Caco-2 (cell line): ENCODE measurements around the gene CXorf58. TPM values are rescaled to one million over a fixed set of nuclear protein-coding genes. Genes with fewer than 3 reads are reported as not detected.
A peak's percentile ranks its signal among the peaks of the same experiment; 100 is the strongest.
"Not testable (repeated sequence)": the region's sequence is repeated elsewhere in the genome, so short reads cannot be mapped to it uniquely, and the experiment has no call there.

ENCODE experiments used
- BruUV-seq: library from RNA; stranded (reverse); fragments of 400-500 nt; replicated peaks from 2 replicates; lab custom pipeline; 2021; lab: Mats Ljungman, UMichigan
- CTCF ChIA-PET: fragments of 300-600 bp; sonication (Branson Sonifier 250); formaldehyde crosslinking; loops from one replicate; lab custom pipeline; 2022; ENCODE audit warnings: antibody characterized with exemption; lab: Charles Lee
- POLR2A ChIA-PET: fragments of 300-600 bp; sonication (Branson Sonifier 250); formaldehyde crosslinking; loops from one replicate; lab custom pipeline; 2022; ENCODE audit warnings: antibody characterized with exemption; lab: Charles Lee
- DNase-seq, 2 experiments: peaks; one replicate each; pipeline versions ENCODE4 v3.0.0 to v3.0.0-alpha.2; 2020 to 2022
- H3K27me3 ChIP-seq: replicated peaks from 2 replicates; pipeline ENCODE4 v1.6.0; 2011; ENCODE audit warnings: low read length; ENCODE audit not compliant: control insufficient read depth, insufficient read depth
- H3K36me3 ChIP-seq: 2 replicates; pipeline ENCODE4 v1.5.1; 2011; ENCODE audit warnings: low read length; ENCODE audit not compliant: control insufficient read depth, insufficient read depth
- H3K4me1 ChIP-seq: fragments of 250-450 bp; sonication (Bioruptor Pico); 2 replicates; pipeline ENCODE4 v1.5.1; 2020; ENCODE audit warnings: mild to moderate bottlenecking
- H3K4me3 ChIP-seq: 2 replicates; pipeline ENCODE4 v1.5.1; 2011; ENCODE audit warnings: low read depth, mild to moderate bottlenecking, control low read depth, low read length
- H3K9me3 ChIP-seq: fragments of 250-450 bp; sonication (Bioruptor Pico); 2 replicates; pipeline ENCODE4 v1.5.1; 2020; ENCODE audit warnings: mild to moderate bottlenecking, moderate library complexity
- H3K27ac Mint-ChIP-seq: one replicate; pipeline ENCODE4 v1.8.0; 2022; ENCODE audit warnings: mixed read lengths; ENCODE audit not compliant: unreplicated experiment
- H3K27me3 Mint-ChIP-seq: one replicate; pipeline ENCODE4 v1.8.0; 2022; ENCODE audit warnings: mixed read lengths; ENCODE audit not compliant: insufficient read depth, unreplicated experiment
- H3K36me3 Mint-ChIP-seq: one replicate; pipeline ENCODE4 v1.8.0; 2022; ENCODE audit warnings: mild to moderate bottlenecking, mixed read lengths; ENCODE audit not compliant: insufficient read depth, unreplicated experiment
- H3K4me1 Mint-ChIP-seq: one replicate; pipeline ENCODE4 v1.8.0; 2022; ENCODE audit warnings: low read depth, mixed read lengths; ENCODE audit not compliant: unreplicated experiment
- H3K4me3 Mint-ChIP-seq: one replicate; pipeline ENCODE4 v1.8.0; 2022; ENCODE audit warnings: mild to moderate bottlenecking, moderate library complexity, mixed read lengths; ENCODE audit not compliant: unreplicated experiment
- H3K9me3 Mint-ChIP-seq: one replicate; pipeline ENCODE4 v1.8.0; 2022; ENCODE audit warnings: mixed read lengths; ENCODE audit not compliant: unreplicated experiment
- CTCF ChIP-seq, 2 experiments: fragments of 200-600 bp in 1 of 2; IDR thresholded peaks; 1 replicate in 1 of 2; 2 replicates in 1 of 2; pipeline versions ENCODE4 v1.5.1 to v1.8.0; 2011 to 2022; ENCODE audit warnings: antibody characterized with exemption in 1 of 2, control low read depth in 1 of 2, inconsistent platforms in 1 of 2, low read depth in 1 of 2, low read length in 1 of 2, mild to moderate bottlenecking in 1 of 2, moderate library complexity in 1 of 2; ENCODE audit not compliant: insufficient read depth in 1 of 2, severe bottlenecking in 1 of 2, unreplicated experiment in 1 of 2
- intact Hi-C: fragments of 100-400 bp; cut with micrococcal nuclease; formaldehyde crosslinking; loops from one replicate; pipeline ENCODE4 v1.10.0; 2022; ENCODE audit not compliant: unreplicated experiment
- total RNA-seq: library from RNA; stranded (reverse); gene quantifications from 2 replicates; pipeline ENCODE4 v1.2.3, GENCODE V29; 2022

Gene CXorf58
- total RNA-seq, 1 experiment from 2014 or later, result not detected

- Mint-ChIP-seq H3K4me3 (no peak overlapping the region), H3K4me1 (no peaks in the 10 kb centered on the region), H3K36me3 (no peaks in the 10 kb centered on the region), H3K9me3 (no peaks in the 10 kb centered on the region), H3K27ac (no peak overlapping the region), H3K27me3 (no peaks in the 10 kb centered on the region)
- intact Hi-C loops, result no loop called here
- Histone ChIP-seq H3K9me3 (no peaks in the 10 kb centered on the region), H3K4me3 (no peak overlapping the region), H3K36me3 (no peaks in the 10 kb centered on the region), H3K27me3 (no peaks in the 10 kb centered on the region), H3K4me1 (no peaks in the 10 kb centered on the region)
- DNase-seq, result no peak
- no TSS peak for BruUV-seq
- CTCF ChIA-PET, result no interaction called here
- POLR2A ChIA-PET, result no interaction called here
- TF ChIP-seq CTCF (IDR thresholded peaks at IDR 0.05; ENCODE audit: insufficient read depth in 1 of 2, low read depth in 1 of 2, low read length in 1 of 2, severe bottlenecking in 1 of 2, unreplicated experiment in 1 of 2), result no peak
Observed at GRCh38 chrX:23964191-23964590, 56.4 kb downstream of the CXorf58 start.

- H3K4me1 Mint-ChIP-seq, H3K4me3 ChIP-seq, CTCF ChIA-PET, H3K9me3 ChIP-seq, DNase-seq, POLR2A ChIA-PET, H3K36me3 Mint-ChIP-seq, H3K27ac Mint-ChIP-seq, intact Hi-C loops, BruUV-seq, H3K9me3 Mint-ChIP-seq, H3K27me3 Mint-ChIP-seq, H3K4me3 Mint-ChIP-seq, H3K27me3 ChIP-seq, H3K36me3 ChIP-seq, H3K4me1 ChIP-seq: not testable (repeated sequence)
Observed at GRCh38 chrX:23965630-23966029, 57.8 kb downstream of the CXorf58 start.

- DNase-seq, result no peak
- Histone ChIP-seq H3K9me3 (no peaks in the 10 kb centered on the region), H3K36me3 (no peaks in the 10 kb centered on the region), H3K27me3 (no peaks in the 10 kb centered on the region), H3K4me1 (peaks cover 5% of the 10 kb centered on the region), H3K4me3 (no peak overlapping the region)
- Mint-ChIP-seq H3K4me1 (peaks cover 9% of the 10 kb centered on the region), H3K36me3 (peaks cover 14% of the 10 kb centered on the region), H3K27ac (no peak overlapping the region), H3K9me3 (no peaks in the 10 kb centered on the region), H3K4me3 (no peak overlapping the region), H3K27me3 (no peaks in the 10 kb centered on the region)
- intact Hi-C loops, result no loop called here
- ChIA-PET CTCF (no interaction called here), POLR2A (no interaction called here)
- no TSS peak for BruUV-seq
- TF ChIP-seq CTCF (IDR thresholded peaks at IDR 0.05; ENCODE audit: insufficient read depth in 1 of 2, low read depth in 1 of 2, low read length in 1 of 2, severe bottlenecking in 1 of 2, unreplicated experiment in 1 of 2), result no peak
Observed at GRCh38 chrX:23978491-23978890, 70.7 kb downstream of the CXorf58 start.

GRCh38 chrX:23980011-23980441 lies 72.2 kb downstream of the CXorf58 start:
- peak overlapping the region; percentile 63 for H3K27ac Mint-ChIP-seq
- H3K36me3 ChIP-seq, result no peaks in the 10 kb centered on the region
- H3K4me1 ChIP-seq, result peaks cover 5% of the 10 kb centered on the region
- peak overlapping the region; percentile 67 for H3K4me3 Mint-ChIP-seq
- peaks cover 9% of the 10 kb centered on the region for H3K4me1 Mint-ChIP-seq
- DNase-seq, result peak in 1 of 2 experiments; percentile 28
- CTCF ChIA-PET, result interaction anchor here (1.2 kb wide), 1 partner anchor 46 kb away, joined by 3 read pairs; no protein-coding TSS in a partner anchor
- POLR2A ChIA-PET, result no interaction called here
- H3K9me3 ChIP-seq, result no peaks in the 10 kb centered on the region
- no peak for TF ChIP-seq CTCF (IDR thresholded peaks at IDR 0.05; ENCODE audit: insufficient read depth in 1 of 2, low read depth in 1 of 2, low read length in 1 of 2, severe bottlenecking in 1 of 2, unreplicated experiment in 1 of 2)
- H3K27me3 Mint-ChIP-seq, result no peaks in the 10 kb centered on the region
- intact Hi-C loops, result loop anchor here (5.0 kb wide), 1 partner anchor 48 kb away; no protein-coding TSS in a partner anchor
- no peaks in the 10 kb centered on the region for H3K27me3 ChIP-seq
- BruUV-seq, result no TSS peak
- H3K9me3 Mint-ChIP-seq, result no peaks in the 10 kb centered on the region
- no peak overlapping the region for H3K4me3 ChIP-seq
- H3K36me3 Mint-ChIP-seq, result peaks cover 14% of the 10 kb centered on the region
